Stimulated activated CD4-positive, alpha-beta T cell treated with anti-CD3 and anti-CD28 coated beads, TNF-alpha, amount 100 ng/mL, for 1 hour (primary cell): ENCODE data around the gene CCNQ.
"Not testable (repeated sequence)": the region's sequence is repeated elsewhere in the genome, so short reads cannot be mapped to it uniquely, and the experiment has no call there.

ENCODE experiments used
- DNase-seq, 3 donors: peaks; one replicate each; pipeline ENCODE4 v3.0.0-alpha.2; 2020; ENCODE audit warnings: low read depth in 3 of 3, low spot score in 1 of 3

The CCNQ gene

DNA sequence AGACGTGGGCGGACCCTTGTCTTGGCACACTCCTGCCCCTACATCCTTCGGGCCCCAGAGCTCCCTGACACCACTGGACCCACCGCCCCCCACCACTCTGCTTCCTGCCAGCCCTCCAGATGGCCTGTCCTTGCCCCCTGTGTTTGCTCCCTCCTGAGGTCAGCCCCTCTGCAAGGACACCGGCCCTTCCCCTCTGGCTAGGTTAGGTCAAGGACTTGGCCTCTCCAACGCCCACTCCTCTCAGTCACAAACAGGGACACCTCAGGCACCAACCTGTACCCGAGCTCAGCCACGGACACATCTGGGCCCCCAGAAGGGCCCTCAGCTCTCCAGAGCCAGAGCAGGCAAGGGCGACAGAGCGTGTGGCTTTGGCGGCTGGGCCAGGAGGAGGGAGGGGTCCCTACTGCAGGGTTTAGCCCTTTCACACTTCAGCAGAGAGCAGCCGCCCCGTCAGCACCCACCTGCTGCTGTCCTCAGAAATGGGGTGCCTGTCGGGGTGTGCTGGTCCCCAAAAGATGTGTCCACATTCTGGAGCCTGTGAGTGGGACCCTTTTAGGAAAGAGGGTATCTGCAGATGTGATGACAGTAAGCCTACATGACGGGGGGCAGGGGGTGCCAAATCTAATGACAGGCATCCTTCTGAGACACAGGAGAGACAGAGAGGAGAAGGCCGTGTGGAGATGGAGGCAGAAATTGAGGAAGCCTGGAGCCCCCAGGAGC is 24.5 kb upstream of the CCNQ start:
- DNase-seq, result no peak

DNA sequence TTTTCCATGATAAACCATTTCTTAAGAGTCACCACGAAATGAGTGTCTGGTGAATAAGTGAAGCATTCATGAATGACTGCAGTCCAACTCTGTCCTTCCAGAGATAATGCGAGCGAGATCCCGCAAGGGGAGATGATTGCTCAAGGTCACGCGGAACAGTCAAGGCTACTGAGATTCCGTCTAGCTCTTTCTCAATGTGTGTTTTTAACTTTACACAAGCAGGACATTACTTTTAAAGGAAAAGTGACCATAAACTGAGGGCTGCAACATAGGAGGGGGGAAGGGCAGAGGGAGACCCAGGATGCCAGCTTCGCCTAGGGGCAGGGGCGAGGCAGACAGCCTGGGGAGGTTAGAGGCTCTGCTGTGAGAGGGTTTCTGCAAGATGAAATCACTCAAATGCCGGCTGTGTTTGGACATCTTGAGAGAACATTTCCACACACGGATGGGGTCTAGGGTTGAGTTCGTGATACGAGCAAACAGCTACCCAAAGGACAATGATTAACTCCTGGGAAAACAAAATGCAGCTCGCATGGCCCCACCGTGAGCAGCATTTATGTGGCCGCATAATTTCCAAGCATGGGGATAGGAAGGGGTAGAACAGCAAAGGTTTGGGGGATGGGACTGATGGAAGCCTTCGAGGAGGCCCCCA is 23.8 kb upstream of the CCNQ start:
- DNase-seq, result no peak

DNA sequence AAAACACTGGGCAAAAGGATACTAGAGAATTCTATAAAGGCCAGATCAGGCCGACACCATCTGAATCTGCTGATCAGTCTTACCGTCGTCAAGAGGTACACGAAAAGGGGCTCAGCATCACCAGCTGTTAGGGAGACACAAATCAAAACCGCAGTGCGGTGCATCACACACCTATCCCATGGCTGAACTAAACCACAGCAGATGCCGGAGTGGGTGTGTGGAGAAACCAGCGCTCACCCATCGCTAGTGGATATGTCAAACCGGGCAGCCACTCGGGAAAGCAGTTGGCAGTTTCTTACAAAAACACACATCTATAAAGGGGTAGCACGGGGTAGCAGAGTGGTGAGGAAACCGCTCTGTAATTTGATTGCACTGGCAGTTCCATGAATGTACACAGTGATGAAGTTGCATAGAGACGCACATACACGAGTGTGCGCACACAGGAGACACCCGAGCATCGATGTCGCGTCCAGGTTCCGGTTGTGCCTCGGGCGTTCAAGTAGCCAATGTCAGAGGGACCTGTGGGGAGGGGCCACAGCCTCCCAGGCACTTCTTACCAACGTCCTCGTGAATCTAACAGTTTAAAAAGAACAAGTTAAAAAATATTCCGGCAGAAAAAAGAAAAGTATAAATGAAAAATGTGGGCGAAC is 23.1 kb upstream of the CCNQ start:
- no peak for DNase-seq

DNA sequence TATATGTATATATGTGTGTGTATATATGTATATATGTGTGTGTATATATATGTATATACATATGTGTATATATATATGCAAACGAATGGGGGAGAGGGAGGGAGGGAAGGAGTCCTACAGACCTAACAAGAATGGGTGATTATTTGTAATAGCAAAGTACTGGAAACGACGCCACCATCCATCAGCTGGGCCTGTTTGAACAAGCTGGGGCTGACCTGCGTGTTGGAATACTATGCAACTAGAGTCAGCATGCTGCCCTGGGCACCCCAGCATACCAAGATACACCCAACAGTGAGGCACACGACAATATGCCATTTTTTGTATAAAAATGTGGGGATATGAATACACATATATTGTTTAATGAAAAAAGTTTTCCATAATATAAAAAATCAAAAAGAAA is 21.6 kb upstream of the CCNQ start:
- no peak for DNase-seq

DNA sequence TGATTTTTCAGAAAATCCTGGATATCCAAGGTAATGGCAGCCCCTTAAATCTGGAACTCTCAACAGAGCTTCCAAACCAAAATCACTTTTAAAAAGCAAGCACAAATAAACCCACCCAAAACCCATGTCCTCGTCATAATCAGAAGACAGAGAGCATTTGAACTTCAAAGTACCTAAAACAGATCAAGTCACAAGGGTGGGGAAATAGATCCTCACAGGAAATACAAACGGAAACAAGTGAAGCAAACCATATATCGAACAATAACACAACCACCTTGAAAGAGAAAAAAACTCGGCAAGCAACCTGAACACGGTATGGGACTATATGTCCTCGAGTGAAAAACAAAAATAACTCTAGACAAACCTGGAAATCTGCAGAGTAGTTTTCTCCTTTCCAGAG is 15.9 kb upstream of the CCNQ start:
- no peak for DNase-seq

DNA sequence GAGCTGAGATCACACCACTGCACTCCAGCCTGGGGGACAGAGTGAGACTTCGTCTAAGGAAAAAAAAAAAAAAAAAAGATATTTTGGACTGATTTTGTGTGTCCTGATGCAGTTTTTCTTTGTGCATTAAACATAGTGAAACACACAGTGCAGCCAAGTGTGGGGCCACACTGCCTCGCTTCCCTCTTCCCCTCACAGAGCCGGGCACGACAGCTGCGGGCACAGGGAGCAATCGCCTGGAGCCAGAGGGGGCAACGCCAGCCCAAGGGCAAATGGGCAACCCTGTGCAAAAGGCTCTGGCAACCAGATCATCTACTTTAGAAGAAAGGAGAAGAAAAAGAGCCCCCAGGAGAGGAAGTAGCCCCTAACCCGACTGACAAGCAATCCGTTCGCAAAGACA is 13.5 kb upstream of the CCNQ start:
- DNase-seq, result no peak

DNA sequence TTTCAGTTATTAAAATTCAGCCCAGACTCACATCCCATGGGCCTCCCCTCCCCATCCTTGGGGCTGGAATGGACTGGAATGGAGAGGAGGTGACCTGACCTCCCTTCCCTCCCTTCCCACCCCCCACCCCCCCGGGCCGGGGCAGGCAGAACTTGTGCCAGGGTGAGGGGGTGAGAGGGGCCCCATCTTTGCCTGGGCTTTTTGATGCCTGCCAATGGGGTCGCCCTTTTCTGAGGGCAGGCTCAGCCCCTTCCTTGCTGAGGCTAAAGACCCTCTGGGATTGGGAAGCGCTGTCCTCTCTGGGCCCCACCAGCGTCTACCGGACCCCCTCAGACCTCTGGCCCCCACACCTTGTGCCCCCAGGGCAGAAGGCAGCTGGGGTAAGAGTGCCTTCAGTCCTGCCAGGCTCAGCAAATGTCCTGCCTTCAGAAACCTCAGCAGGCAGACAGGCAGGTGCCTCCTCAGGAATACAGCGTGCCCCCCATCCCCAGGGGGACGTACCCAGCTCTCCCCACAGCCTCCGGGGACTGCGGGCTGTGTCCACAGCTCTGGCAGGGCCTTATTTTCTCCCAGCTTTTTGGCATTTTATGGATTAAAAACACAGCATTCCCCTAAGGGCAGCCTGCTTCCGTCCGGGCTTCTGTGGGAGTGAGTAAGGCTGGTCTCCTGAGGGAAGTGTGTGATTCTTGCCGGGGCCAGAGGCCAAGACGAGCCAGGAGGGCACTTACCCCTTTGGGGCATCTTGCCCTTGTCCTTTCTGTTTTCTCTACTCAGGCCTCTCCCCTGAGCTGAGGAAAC is 12.6 kb upstream of the CCNQ start:
- DNase-seq, result no peak

DNA sequence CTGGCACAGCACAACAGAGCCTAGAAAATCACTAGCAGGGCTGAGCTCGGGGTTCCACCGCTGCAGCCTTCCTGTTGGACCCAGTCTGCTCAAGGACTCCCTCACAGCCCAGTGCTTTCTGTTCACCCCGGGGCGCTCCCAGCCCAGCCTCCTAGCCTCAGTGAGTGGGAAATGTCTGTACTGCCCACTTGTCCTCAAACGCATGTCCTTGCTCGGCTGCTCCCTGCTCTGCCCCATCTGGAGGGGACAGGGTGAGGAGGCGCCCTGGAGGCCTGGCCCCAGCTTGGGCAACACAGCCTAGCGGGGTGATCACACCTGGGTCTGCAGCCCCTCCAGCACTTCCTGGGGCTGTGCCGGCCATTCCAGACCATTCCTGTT is 11.9 kb upstream of the CCNQ start:
- no peak for DNase-seq

DNA sequence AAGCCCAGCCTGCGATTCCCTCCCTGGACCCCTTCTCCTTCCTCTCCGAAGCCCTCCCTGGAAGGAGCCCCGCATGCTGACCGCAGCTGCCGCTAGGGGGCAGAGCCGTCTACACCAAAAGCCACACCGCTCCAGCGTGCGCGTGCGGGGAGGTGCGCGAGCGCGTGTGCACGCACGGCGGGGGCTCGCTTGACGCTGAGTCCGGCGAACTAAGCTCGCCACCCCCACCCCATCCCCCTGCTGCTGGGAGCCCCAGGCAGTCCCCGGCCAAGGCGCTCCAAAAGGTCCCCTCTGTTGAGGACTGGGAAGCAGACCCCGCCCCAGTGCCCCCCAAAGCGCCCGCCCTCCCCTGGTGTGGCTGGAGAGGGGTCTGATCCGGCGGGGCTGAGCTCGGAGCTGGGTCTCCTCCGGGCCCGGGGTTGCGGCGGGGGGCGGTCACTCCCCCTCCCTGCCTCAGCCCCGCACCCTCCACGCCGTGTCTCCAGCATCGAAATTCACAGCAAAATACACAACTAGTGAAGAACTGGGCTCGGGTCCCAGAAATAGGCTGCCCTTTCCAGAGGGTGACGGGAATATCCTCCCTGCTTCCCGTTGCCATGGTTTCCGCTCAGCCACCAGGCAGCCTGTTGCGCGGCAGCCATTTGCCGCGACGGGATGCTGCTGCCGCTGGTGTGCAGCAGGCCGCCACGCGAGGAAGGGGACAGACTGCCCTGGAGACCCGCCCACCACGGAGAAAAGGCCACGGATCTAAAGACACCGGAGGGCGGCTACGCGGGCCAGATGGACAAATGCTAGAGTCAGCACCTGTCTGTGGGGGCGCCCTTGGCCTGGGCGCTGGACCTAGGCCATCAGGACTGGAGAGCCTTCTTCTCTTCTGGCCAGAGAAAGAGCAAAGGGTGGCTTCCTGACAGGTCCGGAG is 11.2 kb upstream of the CCNQ start:
- DNase-seq, result peak; percentile 38 to 71 (median 60)

DNA sequence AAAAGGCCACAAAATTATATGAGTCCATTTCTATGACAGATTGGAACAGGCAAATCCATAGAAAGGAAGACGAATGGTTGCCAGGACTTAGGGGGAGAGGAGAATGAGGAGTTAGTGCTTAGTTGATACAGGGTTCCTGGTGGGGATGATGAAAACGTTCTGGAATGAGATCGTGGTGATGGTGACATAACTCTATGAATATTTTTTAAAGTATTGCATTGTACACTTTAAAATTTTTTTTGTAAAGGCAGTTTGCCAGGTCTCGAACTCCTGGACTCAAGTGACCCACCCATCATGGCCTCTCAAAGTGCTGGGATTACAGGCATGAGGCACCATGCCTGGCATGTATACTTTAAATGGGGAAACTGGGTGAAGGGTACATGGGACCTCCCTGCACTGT is 9.9 kb upstream of the CCNQ start:
- no peak for DNase-seq

DNA sequence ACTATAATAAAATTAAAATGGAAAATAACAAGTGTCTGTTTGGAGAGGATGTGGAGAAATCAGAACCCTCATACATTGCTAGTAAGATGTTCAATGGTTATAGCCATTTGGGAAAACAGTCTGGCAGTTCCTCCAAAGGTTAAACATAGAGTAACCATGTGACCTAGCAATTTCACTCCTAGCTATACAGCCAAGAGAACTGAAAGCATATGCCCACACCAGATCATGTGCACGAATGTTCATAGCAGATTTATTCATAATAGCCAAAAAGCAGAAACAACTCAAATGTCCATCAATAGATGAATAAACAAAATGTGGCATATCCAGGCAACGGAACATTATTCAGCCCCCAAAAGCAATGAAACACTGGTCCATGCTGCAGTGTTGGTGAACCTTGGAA is 9.4 kb upstream of the CCNQ start:
- DNase-seq, result no peak

DNA sequence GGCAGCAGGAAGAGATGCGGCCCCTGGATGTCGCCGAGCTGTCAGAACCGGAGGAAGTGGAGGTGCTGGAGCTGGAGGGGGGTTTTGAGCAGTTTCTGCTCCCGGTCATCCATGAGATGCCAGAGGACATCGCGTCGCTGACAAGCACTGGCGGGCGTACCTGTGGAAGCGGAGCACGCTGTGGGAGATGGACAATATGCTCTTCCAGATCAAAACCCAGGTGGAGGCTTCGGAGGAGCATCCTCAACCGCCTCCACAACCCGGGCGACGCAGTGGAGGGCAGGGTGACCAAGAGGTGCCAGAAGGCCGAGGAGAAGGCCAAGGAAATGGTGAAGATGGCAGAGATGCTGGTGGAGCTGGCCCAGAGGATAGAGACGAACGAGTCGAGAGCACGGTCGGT is 7.6 kb upstream of the CCNQ start:
- DNase-seq, result no peak

DNA sequence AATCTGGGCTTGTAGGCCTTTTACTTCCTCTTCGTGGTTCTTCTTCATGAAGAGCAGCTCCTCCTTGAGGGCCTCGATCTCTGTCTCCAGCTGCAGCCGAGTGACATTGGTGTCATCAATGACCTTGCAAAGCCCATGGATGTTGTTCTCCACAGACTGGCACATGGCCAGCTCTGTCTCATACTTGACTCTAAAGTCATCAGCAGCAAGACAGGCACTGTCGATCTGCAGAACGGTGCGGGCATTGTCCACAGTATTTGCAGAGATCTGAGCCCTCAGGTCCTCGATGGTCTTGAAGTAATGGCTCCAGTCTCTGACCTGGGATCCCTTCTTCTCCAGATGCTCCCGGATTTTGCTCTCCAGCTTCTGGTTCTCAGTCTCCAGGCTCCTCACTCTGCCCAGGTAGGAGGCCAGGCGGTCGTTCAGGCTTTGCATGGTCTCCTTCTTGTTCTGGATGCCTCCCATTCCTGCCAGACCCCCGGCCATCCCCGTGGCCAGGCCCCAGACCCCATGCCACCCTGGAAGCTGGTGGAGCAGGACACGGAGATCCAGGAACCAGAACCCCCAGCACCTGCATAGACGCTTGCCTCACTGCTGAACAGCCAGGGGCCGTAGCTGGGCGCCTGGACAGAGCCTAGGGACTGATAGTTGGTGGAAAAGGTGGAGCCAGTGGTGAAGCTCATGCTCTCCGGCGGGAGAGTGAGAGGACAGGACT is 5.9 kb upstream of the CCNQ start:
- not testable (repeated sequence) for DNase-seq

DNA sequence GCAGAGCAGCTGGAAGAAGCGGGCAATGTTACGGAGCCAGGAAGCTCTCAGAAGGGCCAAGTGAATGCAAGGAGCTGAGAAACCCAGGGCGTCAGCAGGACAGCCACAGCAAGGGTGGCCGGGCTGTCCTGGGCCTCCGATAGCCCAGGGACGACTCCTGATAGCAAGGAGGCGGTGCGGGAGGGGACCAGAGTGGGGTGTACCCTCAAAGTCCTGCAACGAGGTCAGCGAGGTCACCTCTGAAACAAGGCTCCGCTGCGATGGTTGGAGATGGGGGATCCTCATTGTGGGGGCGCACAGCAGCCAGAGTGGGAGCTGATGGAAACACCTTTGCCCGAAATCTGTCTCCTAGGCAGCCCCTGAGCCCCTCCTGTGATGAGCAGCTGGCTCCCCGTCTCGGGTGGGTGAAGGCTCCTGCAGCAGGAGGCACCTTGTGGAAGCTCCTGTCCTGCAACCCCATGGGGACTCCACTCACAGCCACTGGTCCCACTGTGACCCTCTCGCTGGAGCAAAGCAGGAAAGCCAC is 4.3 kb upstream of the CCNQ start:
- no peak for DNase-seq

DNA sequence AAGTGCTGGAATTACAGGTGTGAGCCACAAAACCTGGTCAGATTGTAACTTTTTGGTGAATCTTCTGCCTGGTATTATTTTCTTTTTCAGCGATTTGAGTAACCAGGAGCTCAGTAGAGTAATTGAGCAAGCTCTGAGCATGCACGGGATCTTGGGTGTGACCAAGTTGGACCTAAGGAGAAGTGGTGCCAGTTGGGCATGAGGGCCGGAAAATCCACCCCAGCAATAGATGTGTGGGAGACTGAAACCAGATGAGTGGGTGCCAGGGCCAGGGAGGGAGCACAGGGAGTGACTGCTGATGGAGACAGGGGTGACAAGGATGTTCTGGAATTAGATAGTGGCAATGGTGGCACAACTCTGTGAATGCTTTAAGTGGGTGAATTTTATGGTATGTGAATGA is 3.7 kb upstream of the CCNQ start:
- DNase-seq, result no peak

DNA sequence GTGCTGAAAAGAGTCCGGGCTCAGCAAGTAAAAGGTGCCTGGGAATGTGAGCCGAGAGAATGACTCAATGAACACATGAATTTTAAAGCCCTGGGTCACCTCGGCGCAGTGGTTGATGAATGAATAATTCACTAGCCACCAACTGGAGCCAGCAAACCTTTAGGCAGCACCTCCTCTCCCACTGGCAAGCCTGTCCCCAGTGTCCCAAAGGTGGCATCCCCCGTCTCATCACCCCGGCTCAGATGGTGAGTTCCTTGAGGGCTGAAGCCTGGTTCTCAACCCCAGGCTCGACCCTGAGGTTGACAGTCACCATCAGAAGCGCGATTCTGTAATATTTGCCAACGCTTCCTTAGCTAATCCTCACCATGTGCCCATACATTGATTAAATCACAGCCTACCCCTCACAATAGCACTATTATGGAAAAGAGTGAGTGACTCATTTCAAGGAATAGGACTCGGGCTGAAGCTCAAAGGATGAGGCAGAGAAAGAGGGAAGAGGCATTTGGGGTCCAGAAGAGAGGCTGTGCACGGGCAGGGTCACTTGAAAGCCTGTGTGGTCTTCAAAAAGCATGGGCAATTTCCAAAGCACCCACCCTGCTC is 2.7 kb upstream of the CCNQ start:
- no peak for DNase-seq

DNA sequence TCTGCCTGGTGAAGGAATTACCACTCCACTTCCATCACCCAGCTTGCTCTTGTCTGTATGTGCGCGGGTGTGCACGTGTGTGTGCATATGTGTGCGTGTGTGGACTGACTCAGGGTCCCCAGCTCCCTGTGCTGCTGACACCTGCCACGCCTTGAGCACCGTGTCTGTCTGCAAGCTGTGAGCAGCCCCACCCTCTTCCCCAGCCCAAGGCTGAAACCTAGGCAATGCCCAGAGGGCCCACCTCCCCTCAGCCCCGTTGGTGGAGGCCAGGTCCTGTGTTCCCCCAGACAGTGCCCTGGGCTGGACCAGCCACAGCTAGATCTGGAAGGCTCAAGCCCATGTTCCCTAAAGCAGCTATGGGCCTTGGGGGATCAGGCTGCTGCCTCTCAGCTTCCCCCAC is 2.0 kb upstream of the CCNQ start:
- DNase-seq, result no peak

DNA sequence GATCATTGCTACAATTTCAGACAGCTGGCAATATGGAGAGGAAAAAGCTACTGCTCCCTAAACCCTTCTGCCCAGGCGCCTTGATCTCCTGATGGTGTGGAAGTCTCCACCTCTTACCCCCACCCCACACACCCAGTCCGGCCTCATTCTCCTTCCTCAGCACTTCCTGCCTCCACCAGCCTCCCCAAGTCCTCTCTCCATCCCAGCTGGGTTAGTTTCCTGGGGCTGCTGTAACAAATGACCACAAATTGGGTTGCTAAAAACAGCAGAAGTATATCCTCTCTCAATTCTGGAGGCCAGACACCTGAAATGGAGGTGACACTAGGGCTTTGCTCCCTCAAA is 1.1 kb upstream of the CCNQ start:
- DNase-seq, result no peak

DNA sequence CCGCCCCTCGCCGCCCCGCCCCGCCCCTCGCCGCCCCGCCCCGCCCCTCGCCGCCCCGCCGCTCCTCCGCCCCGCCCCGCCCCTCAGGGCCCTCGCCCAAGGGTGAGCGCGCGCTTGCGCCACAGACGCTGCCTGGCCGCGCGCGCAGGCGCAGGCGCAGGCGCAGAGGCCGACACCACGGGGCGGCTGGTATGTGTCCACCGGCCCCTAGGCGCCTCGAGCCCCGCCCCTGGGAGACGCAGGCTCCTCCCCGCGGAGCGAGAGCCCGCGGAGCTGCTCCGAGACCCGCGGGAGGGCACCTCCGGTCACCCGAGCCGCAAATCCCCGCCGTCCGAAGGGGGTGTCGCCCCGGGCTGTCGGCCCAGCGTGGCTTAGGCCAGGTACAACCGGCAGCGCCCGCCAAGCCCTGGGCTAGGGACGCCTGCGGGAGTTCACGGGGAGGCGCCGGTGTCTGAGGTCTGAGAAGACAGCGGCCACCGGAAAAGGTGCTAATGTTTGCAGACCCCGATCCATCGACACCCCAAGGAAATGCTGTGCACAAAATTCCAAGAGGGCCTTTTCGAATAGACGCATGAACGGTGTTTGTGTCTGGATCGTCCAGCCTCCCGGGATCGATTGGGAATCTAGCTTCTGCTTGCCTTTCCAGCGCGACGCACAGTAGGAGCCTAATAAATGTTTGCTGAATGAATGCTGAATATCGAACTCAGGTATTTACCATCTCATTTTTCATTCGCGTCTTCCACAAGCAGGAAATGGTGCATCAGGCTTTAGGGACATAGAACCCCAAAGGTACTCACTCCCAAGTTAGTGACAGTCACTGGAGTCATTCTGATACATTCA is 473 bp upstream of the CCNQ start:
- DNase-seq, result peak; percentile 67 to 76 (median 71)
